ENCODE data around the gene HDHD3.

Gene HDHD3

GRCh38 chr9:113403646-113404045 lies 26.9 kb upstream of the HDHD3 start:
- Histone ChIP-seq H3K36me3 (replicated peaks; ENCODE audit: insufficient read depth, low read length) (peaks cover 3% of the 10 kb centered on the region; the same call in 1 of the 2 replicates), H4K20me1 (ENCODE audit: insufficient read depth, low read length) (no peaks in the 10 kb centered on the region), H3F3A (ENCODE audit: insufficient read depth, low read length) (peaks cover 23% of the 10 kb centered on the region), H2AFZ (ENCODE audit: low read length) (no peak overlapping the region), H3K4me3 (ENCODE audit: low read length) (no peak overlapping the region), H3K27me3 (replicated peaks; ENCODE audit: insufficient read depth, low read length) (no peaks in the 10 kb centered on the region), H3K9me2 (replicated peaks; ENCODE audit: insufficient read depth, low read length) (no peaks in the 10 kb centered on the region), H3K9me3 (replicated peaks; ENCODE audit: insufficient read depth, low read length) (no peaks in the 10 kb centered on the region), H3K79me2 (ENCODE audit: low read length) (peaks cover 35% of the 10 kb centered on the region), H3K4me2 (ENCODE audit: low read depth, low read length) (no peak overlapping the region), H3K27ac (ENCODE audit: low read length) (no peak overlapping the region), H3K9ac (ENCODE audit: low read length) (no peak overlapping the region), H3K4me1 (ENCODE audit: low read length) (peaks cover 43% of the 10 kb centered on the region)
- no peak for DNase-seq
- no peak for TF ChIP-seq EZH2phosphoT487 (IDR thresholded peaks at IDR 0.05; ENCODE audit: low read length)
- TF ChIP-seq, protein P1, sequence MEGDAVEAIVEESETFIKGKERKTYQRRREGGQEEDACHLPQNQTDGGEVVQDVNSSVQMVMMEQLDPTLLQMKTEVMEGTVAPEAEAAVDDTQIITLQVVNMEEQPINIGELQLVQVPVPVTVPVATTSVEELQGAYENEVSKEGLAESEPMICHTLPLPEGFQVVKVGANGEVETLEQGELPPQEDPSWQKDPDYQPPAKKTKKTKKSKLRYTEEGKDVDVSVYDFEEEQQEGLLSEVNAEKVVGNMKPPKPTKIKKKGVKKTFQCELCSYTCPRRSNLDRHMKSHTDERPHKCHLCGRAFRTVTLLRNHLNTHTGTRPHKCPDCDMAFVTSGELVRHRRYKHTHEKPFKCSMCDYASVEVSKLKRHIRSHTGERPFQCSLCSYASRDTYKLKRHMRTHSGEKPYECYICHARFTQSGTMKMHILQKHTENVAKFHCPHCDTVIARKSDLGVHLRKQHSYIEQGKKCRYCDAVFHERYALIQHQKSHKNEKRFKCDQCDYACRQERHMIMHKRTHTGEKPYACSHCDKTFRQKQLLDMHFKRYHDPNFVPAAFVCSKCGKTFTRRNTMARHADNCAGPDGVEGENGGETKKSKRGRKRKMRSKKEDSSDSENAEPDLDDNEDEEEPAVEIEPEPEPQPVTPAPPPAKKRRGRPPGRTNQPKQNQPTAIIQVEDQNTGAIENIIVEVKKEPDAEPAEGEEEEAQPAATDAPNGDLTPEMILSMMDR (IDR thresholded peaks at IDR 0.05; ENCODE audit: low read length), result no peak
- no peak for TF ChIP-seq EZH2 (optimal IDR thresholded peaks at IDR 0.05; ENCODE audit: low read depth, low read length)

- Histone ChIP-seq H3K9me3 (replicated peaks; ENCODE audit: insufficient read depth, low read length) (no peaks in the 10 kb centered on the region), H3K9me2 (replicated peaks; ENCODE audit: insufficient read depth, low read length) (no peaks in the 10 kb centered on the region), H3K4me3 (ENCODE audit: low read length) (peak within 1 kb of the TSS; percentile 91), H3K9ac (ENCODE audit: low read length) (peak within 1 kb of the TSS; percentile 69), H2AFZ (ENCODE audit: low read length) (peak within 1 kb of the TSS; percentile 87), H4K20me1 (ENCODE audit: insufficient read depth, low read length) (no peaks in the 10 kb centered on the region), H3K4me2 (ENCODE audit: low read depth, low read length) (peak within 1 kb of the TSS; percentile 67), H3K27ac (ENCODE audit: low read length) (no peak within 1 kb of the TSS), H3K36me3 (replicated peaks; ENCODE audit: insufficient read depth, low read length) (no peaks in the 10 kb centered on the region), H3K4me1 (ENCODE audit: low read length) (peaks cover 25% of the 10 kb centered on the region), H3F3A (ENCODE audit: insufficient read depth, low read length) (peaks cover 2% of the 10 kb centered on the region; the same call in 1 of the 2 replicates), H3K79me2 (ENCODE audit: low read length) (peaks cover 23% of the 10 kb centered on the region), H3K27me3 (replicated peaks; ENCODE audit: insufficient read depth, low read length) (no peaks in the 10 kb centered on the region)
- DNase-seq, result peak; percentile 99
- TF ChIP-seq, protein P1 (IDR thresholded peaks at IDR 0.05; ENCODE audit: low read length), result peak; percentile 94
- TF ChIP-seq EZH2 (optimal IDR thresholded peaks at IDR 0.05; ENCODE audit: low read depth, low read length) (no peak), EZH2phosphoT487 (IDR thresholded peaks at IDR 0.05; ENCODE audit: low read length) (no peak)
These were observed 24.4 kb upstream of the HDHD3 start, which contains the start of gene ALAD for GRCh38 chr9:113401027-113401792. TSS of gene ALAD (minus strand) at chr9:113401284. CDS start at chr9:113393559, 7,725 bp downstream.

DNA sequence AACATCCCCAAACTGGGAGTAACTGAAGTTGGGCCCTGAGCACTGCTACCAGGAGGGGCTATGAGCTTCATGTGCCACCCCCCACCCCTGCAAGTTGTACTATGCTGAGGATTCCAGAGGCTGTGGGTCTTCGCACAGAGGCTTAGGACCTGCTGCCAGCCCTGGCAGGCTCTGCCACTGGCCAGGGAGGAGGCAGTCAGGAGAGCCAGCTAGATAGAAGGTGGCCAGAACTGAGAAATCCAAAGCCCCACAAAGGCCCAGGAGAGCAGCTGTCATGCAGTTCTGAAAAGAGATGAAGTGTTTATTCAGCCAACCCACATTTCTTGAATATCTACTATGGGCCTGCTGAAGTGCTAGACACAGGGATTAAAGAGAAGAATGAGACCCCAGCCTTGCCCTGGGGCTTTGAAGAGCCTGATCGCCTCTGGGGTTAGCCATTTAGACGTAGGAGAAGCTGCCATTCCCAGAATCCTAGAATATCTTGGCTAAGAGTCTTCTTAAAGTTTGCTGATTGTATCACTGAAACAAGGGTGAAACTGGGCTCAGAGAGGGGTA lies 22.9 kb upstream of the HDHD3 start:
- Histone ChIP-seq H3F3A (ENCODE audit: insufficient read depth, low read length) (no peaks in the 10 kb centered on the region), H3K27ac (ENCODE audit: low read length) (no peak overlapping the region), H3K4me1 (ENCODE audit: low read length) (peaks cover 20% of the 10 kb centered on the region), H3K9me2 (replicated peaks; ENCODE audit: insufficient read depth, low read length) (no peaks in the 10 kb centered on the region), H3K9me3 (replicated peaks; ENCODE audit: insufficient read depth, low read length) (no peaks in the 10 kb centered on the region), H3K4me2 (ENCODE audit: low read depth, low read length) (peak overlapping the region; percentile 34; the same call in 1 of the 2 replicates), H3K4me3 (ENCODE audit: low read length) (no peak overlapping the region), H4K20me1 (ENCODE audit: insufficient read depth, low read length) (no peaks in the 10 kb centered on the region), H3K9ac (ENCODE audit: low read length) (no peak overlapping the region), H3K27me3 (replicated peaks; ENCODE audit: insufficient read depth, low read length) (no peaks in the 10 kb centered on the region), H3K79me2 (ENCODE audit: low read length) (peaks cover 23% of the 10 kb centered on the region), H3K36me3 (replicated peaks; ENCODE audit: insufficient read depth, low read length) (no peaks in the 10 kb centered on the region), H2AFZ (ENCODE audit: low read length) (no peak overlapping the region)
- TF ChIP-seq, protein P1 (IDR thresholded peaks at IDR 0.05; ENCODE audit: low read length), result no peak
- TF ChIP-seq EZH2phosphoT487 (IDR thresholded peaks at IDR 0.05; ENCODE audit: low read length) (no peak), EZH2 (optimal IDR thresholded peaks at IDR 0.05; ENCODE audit: low read depth, low read length) (no peak)
- DNase-seq, result no peak

All from MM.1S (cell line).